M059J (cell line): ENCODE measurements around the gene NACA2. TPM values are rescaled to one million over a fixed set of nuclear protein-coding genes. Genes with fewer than 3 reads are reported as not detected.
"Not testable (repeated sequence)": the region's sequence is repeated elsewhere in the genome, so short reads cannot be mapped to it uniquely, and the experiment has no call there.

Experiments
- DNase-seq: peaks from one replicate; pipeline ENCODE4 v3.0.0-alpha.2; 2012; ENCODE audit warnings: low read depth
- total RNA-seq: library from RNA; depleted of rRNA; stranded (reverse); fragments of >200 nt; shearing (Covaris generic); gene quantifications from 2 replicates; pipeline ENCODE4 v1.2.3, GENCODE V29; 2014; rRNA removed

The NACA2 gene
- total RNA-seq, result not detected in 2 replicates

DNA sequence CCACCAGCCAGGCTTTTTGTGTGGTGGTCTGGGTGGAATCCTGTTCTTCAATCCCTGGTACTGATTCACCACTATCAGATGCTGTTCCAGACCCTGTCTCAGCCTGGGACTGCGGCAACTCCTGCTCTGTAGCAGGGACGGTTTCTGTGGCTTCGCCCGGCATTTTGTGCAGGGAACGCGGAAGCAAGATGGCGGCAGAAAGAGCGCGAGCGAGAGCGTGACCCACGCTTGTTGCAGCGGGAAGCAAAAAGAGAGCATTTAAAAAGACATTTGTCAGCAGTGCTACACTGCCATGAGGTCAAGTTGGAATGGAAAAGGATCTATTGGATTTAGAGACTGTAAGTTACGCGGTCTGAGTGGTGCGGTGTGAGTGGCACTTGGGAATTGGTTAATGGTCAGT, at the start of gene NACA2:
NACA2 (minus strand) TSS at position 202 of the 400 bp plus-strand sequence; CDS start at position 163, 39 bp downstream.
- DNase-seq, result no peak

DNA sequence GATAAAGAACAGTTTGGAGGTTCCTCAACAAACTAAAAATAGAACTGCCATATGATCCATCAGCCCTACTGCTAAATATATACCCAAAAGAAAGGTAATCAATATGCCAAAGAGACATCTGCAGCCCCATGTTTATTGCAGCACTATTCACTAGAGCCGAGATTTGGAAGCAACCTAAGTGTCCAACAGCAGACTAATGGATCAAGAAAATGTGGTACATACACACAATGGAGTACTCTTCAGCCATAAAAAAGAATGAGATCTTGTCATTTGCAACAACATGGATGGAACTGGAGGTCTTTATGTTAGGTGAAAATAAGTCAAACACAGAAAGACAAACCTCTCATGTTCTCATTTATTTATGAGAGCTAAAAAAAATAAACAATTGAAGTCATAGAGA, 48.8 kb upstream of the NACA2 start:
- DNase-seq, result no peak

DNA sequence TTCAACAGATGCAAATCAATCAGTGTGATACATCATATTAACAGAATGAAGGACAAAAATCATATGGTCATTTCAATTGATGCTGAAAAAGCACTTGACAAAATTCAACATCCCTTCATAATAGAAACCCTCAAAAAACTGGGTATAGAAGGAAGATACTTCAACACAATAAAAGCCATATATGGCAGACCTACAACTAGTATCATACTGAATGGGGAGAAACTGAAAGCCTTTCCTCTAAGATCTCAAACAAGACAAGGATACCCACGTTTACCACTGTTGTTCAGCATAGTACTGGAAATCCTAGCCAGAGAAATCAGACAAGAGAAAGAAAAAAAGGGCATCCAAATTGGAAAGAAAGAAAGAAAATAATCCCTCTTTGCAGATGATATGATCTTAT, 47.1 kb upstream of the NACA2 start:
- DNase-seq, result no peak

DNA sequence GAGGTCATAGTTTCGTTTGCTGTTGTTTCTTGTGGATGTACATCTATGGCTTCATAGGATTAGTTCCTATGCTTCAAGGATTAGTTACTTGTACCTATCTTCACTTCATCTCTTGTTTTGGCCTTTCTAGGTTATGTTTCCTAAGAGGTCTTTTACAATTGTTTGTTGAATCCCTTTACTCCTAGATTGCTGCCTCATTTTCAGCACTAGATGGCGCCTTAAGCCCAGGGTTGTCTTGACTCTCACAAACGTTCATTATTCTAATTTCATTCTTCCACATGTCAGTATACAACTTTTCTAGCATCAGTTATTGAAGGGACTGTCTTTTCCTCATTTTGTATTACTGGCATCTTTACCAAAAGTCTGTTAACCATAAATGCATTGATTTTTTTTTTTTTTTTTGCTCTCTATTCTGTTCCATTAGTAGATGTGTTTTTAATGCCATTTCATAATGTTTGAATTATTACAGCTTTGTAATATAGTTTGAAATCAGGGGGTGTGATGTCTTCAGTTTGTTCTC, 45.0 kb upstream of the NACA2 start:
- peak; percentile 62 for DNase-seq

DNA sequence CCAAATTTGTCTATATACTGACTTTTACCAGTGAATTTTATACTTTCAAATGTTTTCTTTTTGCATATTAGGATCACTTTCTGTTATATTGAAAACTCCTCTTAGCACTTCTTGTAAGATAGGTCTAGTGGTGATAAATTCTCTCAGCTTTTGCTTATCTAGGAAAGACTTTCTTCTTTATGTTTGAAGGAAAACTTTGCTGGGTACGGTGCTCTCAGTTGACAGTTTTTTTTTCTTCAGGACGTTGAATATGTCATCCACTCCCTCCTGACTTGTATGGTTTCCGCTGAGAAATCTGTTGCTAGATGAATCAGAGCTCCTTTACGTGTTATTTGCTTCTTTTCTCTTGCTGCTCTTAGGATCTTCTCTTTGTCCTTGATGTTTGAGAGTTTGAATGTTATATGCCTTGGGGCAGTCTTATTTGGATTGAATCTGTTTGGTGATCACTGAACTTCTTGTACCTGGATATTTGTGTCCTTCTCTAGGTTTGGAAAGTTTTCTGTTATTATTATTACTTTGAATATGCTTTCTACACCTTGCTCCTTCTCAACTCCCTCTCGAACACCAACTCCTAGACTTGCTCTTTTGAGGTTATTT, 44.0 kb upstream of the NACA2 start:
- DNase-seq, result peak; percentile 13

DNA sequence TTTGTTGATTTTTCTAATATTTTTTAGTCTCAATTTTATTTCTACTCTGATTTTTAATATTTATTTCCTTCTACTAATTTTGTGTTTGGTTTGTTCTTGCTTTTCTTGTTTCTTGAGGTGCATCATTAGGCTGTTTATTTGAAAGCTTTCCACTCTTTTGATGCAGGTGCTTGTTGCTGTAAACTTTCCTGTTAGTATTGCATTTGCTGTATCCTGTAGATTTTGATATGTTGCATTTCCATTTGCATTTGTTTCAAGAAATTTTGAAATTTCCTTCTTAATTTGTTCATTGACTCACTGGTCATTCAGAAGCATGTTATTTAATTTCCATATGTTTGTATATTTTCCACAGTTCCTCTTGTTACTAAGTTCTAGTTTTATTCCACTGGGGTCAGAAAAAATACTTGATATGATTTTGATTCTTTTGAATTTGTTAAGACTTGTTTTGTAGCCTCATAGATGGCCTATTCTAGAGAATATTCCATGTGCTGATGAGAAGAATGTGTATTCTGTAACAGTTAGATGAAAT, 43.1 kb upstream of the NACA2 start:
- no peak for DNase-seq

DNA sequence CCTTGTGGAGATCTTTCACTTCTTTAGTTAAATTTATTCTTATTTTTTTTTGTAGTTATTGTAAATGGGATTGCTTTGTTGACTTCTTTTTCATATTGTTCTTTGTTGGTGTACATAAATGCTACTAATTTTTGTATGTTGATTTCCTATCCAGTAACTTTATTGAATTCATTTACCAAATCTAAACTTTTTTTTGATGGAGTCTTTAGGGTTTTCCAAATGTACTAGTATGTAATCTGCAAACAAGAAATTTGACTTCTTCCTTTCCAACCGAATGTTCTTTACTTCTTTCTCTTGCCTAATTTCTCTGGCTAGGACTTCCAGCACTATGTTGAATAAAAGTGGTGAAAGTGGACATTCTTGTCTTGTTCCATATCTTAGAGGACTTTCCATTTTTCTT, 41.8 kb upstream of the NACA2 start:
- no peak for DNase-seq

DNA sequence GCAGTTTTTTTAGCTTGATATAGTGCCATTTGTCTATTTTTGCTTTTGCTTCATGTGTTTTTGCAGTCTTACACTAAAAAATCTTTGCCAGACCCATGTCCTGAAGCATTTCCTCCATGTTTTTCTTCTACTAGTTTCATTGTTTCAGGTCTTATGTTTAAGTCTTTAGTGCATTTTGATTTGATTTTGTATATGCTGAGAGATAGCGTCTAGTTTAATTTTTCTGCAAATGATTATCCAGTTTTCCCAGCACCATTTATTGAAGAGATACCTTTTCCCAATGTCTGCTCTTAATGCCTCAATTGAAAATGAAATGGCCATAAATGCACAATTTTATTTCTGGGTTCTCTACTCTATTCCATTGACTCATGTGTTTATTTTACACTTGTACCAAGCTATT, 40.8 kb upstream of the NACA2 start:
- no peak for DNase-seq

DNA sequence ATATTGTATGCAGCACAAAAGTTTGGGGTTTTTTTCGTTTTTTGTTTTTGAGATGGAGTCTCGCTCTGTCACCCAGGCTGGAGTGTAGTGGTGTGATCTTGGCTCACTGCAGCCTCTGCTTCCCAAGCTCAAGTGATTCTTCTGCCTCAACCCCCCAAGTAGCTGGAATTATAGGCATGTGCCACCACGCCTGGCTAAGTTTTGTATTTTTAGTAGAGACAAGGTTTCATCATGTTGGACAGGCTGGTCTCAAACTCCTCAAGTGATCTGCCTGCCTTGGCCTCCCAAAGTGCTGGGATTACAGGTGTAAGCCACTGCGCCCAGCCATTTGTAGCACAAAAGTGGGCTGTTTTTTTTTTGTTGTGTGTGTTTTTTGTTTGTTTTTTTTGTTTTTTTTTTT, 37.1 kb upstream of the NACA2 start:
- DNase-seq, result not testable (repeated sequence)

DNA sequence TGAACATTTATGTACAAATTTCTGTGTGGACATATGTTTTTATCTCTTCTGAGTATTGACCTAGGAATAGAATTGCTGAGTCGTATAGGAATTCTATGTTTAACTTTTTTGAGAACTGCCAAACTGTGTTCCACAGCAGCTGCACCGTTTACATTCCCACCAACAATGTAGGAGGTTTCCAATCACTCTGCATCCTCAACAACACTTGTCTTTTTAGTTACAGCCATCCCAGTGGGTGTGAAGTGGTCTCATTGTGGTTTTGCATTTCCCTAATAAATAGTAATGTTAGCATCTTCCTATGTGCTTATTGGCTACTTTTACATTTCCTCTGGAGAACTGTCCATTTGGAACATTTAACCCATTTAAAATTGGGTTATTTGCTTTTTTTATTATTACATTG, 36.6 kb upstream of the NACA2 start:
- no peak for DNase-seq

DNA sequence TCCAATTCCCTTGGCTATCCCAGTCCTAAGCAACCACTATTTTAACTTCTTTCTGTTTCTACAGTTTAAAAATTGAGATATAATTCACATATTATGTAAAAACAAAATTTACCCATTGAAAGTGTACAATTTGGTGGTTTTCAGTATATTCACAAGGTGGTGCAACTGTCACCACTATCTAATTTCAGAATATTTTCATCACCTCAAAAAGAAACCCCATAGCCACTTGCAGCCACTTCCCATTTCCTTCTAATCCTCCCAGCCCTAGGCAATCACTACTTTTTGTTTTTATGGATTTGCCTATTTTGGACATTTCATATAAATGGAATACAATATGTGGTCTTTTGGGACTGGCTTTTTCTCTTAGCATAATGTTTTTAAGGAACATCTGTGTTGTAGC, 36.1 kb upstream of the NACA2 start:
- no peak for DNase-seq

DNA sequence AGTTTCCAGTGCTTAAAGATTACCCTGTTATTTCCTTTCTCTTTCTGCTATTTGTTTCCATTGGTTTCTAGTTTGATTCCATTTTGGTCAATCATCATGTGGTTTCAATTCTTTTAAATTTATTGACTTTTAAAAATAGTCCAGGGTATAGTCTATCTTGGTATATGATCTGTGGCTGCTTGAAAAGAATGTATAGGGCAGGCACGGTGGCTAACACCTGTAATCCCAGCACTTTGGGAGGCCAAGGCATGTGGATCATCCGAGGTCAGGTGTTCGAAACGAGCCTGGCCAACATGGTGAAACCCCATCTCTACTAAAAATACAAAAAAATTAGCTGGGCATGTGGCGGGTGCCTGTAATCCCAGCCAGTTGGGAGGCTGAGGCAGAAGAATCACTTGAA, 34.5 kb upstream of the NACA2 start:
- no peak for DNase-seq

DNA sequence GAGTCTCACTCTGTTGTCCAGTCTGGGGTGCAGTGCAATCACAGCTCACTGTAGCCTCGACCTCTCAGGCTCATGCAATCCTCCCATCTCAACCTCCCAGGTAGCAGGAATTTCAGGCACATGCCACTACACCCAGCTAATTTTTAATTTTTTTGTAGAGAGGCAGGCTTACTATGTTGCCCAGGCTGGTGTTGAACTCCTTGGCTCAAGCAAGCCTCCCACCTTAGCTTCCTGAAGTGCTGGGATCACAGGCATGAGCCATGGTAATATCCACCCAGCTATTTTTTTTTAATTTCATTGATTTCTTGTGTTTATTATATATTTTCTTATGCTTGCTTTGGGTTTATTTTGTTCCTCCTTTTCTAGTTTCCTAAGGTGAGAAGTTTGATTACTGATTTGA, 33.9 kb upstream of the NACA2 start:
- DNase-seq, result no peak

DNA sequence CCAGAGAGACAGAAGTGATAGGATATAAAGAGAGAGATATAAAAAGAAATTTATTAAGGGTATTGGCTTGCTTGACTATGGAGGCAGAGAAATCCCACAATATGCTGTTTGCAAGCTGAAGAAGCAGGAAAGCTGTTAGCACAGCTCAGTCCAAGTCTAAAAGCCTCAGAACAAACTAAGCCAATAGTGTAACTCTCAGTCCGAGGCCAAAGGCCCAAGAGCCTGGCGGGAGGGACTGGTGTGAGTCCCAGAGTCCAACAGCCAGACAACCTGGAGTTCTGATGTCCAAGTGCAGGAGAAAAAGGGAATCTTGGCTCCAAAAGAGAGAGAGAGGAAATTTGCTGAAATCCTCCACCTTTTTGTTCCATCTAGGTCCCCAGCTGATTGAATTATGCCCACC, 30.3 kb upstream of the NACA2 start:
- DNase-seq, result no peak

DNA sequence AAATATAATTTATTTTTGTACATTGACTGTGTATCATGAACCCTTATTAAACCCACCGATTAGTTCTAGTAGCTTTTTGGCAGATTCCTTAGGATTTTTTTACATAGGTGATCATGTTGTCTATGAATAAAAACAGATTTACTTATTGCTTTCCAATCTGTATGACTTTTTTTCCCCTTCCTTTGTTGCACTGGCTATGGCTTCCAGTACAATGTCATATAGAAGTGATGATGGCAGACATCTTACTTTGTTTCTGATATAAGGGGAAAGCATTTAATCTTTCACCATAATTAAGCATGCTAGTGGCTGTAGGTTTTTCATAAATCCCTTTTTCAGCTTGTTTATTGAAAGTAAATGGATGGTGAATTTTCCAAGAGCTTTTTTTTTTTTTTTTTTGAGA, 28.9 kb upstream of the NACA2 start:
- no peak for DNase-seq

DNA sequence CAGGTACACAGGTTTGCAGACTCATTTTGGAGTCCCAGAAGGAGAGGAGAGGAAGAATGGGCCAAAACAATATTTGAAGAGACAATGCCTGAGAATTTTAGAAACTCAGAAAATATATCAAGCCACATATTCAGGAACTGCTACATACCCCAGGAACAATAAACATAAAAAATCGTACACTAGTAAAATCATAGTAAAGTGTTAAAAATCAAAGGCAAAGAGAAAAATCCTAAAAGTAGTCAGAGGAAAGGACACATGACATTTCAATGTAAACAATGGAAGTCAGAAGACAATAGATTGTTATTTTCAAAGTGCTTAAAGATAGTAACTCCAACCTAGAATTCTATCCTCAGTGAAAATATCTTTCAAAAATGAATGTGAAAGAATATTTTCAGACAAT, 28.5 kb upstream of the NACA2 start:
- peak; percentile 26 for DNase-seq

DNA sequence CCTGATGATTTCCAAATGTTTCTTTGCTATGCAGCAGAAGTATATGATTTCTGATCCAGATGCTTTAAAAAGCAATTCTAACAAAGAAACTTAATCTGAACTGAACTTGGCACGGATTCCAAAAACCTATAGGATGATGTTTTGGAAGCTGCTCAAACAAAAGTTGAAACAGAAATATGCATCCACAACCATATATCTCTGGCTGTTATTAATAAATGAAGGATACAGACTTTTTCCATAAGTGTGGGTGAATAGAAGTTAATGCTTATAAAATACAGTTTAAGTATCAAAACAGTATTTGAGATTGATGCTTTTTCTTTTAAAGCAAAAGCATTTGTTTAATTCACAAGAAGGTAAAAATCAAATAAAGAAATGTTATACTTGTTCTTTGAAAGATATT, 27.9 kb upstream of the NACA2 start:
- DNase-seq, result no peak

DNA sequence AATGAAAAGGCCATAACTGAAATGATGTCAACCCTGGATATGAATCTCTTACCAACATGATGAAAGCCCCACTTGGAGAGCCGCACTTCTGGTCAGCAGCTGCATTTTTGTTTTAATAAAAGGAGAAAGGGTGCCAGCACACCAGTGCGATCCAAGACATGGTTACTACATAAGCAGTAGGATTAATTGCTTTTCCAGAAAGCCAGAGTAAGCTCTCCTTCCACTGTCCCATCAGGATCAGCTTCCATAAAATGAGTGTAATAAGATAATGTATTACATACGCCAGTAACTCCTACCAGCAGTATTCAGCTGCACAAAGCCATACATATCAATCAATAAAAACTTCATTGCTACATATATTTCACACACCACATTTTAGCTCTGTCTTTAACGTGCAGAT, 26.3 kb upstream of the NACA2 start:
- DNase-seq, result no peak

DNA sequence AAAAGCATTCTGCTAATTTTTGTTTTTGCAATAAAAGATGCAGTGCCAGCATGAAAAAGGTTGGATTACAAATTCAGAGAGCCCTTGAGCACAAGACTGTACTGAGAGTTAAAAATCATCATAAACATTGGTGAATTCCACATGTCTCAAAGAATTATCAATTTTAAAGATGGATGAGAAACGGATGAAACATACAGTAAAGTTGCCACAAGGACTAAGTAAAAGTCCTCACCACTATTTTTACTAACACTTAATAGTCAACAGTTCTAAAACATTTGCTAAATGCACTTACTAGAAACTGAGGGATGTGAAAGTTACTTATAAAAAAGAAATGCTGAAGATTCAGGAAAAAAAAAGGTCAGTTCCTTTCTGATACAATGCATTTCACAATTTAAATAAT, 25.8 kb upstream of the NACA2 start:
- DNase-seq, result no peak

DNA sequence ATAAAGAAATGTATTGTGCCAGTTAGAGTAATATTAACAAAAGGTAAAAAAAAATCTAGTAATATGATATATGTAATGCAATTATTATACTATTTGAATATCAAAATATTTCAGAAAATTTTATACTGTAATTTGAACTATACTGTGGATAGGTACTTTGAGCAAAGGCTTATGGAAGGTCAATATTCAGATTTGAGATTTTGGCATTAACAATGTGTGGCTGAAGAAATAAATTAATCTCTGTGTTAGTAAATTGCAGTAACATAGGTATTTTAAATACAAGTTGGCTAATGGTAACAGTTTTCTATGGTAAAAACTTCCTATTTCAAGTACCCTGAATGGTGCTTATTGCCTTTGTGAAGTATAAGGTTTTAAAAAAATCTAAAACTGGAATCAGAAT, 23.2 kb upstream of the NACA2 start:
- no peak for DNase-seq

DNA sequence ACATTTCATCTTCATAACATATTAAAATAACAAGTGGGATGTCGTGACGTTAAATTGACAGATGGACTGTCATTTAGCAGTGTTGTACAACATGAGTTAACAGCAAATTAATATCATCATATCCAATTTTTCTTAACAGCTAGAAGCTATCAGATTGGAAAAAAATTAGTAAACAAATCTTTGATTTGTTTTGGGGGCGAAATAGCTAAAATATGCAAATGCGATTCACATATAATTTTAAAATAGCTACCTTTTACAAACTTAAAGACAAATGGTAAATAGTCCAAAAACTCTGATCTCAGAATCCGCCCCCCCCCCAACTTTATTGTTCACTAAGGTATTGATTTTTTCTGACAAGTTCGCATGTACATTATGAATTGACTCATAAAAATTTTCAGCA, 20.3 kb upstream of the NACA2 start:
- no peak for DNase-seq

DNA sequence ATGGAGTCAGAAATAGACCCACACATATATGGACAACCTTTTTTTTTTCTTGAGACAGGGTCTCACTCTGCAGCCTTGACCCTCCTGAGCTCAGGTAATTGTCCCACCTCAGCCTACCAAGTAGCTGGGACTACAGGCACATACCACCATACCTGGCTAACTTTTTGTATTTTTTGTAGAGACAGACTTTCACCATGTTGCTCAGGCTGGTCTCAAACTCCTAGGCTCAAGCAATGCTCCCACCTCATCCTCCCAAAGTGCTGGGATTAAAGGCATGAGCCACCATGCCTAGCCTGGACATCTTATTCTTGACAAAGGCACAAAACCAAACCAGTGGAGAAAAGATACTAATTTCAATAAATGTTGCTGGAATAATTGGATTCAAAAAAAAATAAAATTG, 14.7 kb upstream of the NACA2 start:
- no peak for DNase-seq

DNA sequence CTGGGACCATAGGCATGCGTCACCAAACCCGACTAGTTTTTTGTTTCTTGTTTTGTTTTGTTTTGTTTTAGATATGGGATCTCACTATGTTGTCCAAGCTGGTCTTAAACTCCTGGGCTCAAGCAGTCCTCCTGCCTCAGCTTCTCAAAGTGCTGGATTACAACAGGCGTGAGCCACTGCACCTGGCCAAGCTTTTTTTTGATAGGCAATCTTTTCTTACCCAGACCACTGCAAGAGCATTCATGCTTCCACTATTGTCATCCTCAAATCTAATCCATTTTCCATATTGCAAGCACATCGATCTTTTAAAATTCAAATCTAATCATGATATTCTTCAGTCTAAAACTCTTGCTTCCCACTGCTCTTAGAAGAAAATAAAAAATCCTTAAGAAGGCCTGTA, 10.3 kb upstream of the NACA2 start:
- DNase-seq, result no peak

DNA sequence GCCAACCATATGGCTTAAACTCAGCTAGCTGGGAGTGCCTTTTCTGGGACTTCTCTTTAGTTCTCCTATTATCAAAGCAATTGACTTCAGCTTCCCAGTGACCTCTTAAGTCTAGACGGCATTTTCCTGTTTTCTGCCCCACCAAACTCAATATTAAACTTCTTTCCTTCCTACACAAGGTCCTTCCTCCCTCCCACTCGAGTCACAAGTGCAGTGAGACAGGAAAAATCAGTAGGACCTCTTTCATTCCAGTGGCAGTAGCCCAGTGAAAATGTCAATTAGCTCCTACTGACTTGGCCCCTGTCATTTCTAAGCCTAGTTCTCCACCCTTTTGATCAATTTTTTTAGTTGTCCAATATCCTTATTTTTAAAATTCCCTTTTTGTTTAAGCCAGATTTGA, 9.6 kb upstream of the NACA2 start:
- no peak for DNase-seq
